Astrocyte of the hippocampus (primary cell): Measurements from ENCODE around the gene RCSD1.
A peak's percentile ranks its signal among the peaks of the same experiment; 100 is the strongest.

Experiments used
- DNase-seq: peaks from one replicate; pipeline ENCODE4 v3.0.0; 2011; ENCODE audit warnings: low read depth, low spot score

RCSD1 gene

GRCh38 chr1:167669209-167670124, 39.4 kb downstream of the RCSD1 start:
- DNase-seq, result no peak

DNA sequence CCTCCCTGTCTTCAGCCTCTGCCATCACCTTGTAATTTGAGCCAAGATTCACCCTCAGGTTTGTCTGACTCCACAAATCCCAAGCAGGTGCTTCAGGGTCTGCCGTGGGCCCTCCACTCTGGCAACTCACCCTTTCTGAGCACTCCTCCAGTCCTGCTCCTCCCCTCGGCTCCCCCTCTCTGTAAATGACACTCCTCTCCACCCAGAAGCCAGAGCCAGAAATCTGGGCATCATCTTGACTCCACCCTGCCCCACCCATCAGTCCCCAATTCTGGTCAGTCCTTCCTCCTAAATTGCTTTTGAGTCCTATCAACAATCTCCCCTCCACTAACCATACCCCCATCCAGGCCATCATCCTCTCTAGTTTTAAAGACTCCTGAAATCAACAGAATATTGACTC, 40.5 kb downstream of the RCSD1 start:
- DNase-seq, result no peak

- DNase-seq, result no peak
Measured at GRCh38 chr1:167671727-167672511, 41.9 kb downstream of the RCSD1 start.

GRCh38 chr1:167672831-167673230, 42.8 kb downstream of the RCSD1 start:
- DNase-seq, result no peak

DNA sequence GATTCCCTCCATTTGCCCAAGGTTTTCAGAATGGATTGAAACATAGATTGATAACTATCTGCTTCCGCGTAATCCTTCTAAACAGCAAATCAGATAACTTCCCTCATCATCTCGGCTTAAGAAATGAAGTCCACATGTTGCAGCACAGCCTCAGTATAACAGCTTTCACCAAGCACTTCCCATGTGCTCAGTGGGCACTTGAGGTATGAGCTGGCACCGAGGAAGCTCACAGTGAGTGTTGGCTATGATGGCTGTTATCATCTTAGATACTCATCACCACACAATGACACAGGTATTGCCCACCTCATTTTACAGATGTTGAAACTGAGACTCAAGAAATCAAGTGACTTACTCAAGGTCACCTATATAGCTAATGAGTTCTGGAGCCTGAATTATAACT, 43.2 kb downstream of the RCSD1 start:
- no peak for DNase-seq

- DNase-seq, result no peak
Measured at GRCh38 chr1:167674156-167674555, 44.1 kb downstream of the RCSD1 start.

DNA sequence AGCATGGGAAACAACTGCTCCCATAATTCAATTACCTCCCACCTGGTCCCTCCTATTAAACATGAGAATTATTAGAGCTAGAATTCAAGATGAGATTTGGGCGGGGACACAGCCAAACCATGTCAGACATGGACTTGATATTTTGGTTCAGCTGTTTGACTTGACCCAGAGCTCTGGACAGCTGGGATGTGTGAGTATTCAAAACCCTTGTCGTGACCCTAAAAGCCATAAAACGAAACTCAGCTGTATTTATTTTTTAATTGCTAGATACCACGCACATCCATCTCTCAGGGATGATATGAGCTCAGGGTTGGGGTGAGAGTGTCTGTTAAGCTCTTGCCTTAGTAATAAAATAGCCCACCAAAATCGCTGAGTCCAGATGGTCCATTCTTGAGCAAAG, 45.4 kb downstream of the RCSD1 start:
- no peak for DNase-seq

GRCh38 chr1:167676205-167676915, 46.3 kb downstream of the RCSD1 start:
- no peak for DNase-seq

- no peak for DNase-seq
Measured at GRCh38 chr1:167676916-167677848, 47.1 kb downstream of the RCSD1 start.

DNA sequence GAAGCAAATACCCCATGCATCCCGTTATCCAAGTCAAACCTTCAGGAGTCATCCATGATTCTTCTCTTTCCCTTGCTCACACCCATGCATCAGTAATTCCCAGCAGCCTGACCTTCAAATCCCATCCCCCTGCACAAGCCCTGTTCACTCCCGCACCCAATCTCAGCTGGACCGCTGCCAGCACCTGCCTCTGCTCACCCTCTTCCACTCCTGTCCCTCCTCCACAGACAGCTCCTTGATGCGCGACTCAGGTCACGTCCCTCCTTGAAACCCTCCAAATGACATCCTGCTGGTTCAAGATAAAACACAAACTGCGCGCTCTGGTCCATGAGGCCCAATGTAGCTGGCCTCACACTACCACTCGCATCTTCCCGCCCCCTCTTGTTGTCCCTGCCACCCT, 48.4 kb downstream of the RCSD1 start:
- DNase-seq, result no peak

- no peak for DNase-seq
Measured at GRCh38 chr1:167678838-167679237, 48.8 kb downstream of the RCSD1 start.

DNA sequence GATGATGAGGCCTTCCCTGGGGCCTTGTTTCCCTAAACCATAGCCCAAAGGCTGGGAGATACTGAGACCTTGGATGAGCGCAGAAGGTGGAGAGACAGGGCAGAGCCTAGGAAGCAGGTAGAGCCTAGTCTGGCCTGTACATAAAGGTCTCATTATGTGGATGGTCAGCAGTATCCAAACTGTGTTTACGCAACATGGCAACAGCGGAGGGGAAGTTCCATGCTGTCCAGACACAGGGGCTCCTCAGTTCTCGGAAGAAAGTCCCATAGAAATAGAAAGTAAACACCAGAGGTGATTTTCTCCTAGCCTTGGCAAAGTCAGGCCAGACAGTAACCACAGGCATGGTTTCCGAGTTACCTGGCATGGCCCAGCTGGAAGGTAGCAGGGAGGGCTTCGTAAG, 49.7 kb downstream of the RCSD1 start:
- no peak for DNase-seq

DNA sequence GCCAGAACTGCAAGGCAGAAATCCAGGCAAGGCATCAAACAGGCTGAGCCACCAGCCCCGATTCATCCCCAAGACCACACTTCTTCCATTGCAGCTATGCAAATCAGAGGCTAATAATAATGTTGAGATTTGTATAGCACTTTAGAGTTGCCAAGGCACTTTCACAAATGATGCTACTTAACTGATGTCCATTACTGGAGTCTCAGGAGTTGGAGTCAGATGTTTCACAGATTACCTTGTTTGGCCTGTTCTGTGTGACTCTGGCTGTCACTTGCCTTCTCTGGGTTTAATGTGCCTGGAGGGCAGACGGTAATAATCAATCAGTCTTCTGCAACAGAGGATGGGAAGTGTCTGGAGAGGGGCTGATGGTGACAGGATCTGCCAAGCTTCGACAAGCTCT, 51.0 kb downstream of the RCSD1 start:
- DNase-seq, result no peak

GRCh38 chr1:167681451-167682098, 51.5 kb downstream of the RCSD1 start:
- no peak for DNase-seq

DNA sequence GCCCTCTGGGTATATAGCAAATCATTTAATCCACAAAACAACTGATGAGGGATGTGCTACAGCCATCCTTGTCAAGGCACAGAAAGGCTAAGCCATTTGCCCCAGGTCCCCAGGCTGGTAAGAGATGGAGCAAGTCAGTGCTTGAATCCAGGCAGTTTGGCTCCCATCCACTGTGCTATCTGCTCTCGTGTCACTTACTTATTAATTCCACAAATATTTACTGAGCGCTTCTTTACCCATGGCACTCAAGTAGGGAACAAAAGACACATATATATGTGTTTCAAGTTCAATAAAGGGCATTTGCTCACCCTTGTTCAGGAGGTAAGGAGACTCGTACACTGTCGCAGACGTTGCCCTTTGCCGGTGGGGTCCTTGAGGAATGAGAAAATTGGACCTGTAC, 53.2 kb downstream of the RCSD1 start:
- DNase-seq, result no peak

- peak; percentile 78 for DNase-seq
Measured at GRCh38 chr1:167683641-167684502, 53.8 kb downstream of the RCSD1 start.

DNA sequence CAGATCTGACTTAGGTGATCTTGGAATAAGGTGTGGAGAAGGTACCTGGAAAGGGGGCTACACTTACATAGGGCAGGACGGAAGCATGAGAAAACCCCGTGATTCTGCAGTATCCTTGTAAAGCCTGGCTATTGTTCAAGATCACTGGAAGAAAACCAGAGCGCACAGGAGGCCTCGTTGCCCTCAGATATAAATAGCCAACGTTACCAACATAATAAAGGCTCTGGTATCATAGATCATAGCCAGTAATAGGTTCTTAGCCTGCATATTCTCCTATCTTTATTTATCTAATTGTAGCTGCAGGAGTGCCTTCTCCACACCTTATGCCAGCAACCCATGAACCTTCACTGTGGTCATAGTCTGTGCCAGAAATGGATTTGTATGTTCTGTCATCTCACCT, 55.8 kb downstream of the RCSD1 start:
- DNase-seq, result no peak

GRCh38 chr1:167687919-167688519, 58.0 kb downstream of the RCSD1 start:
- DNase-seq, result peak; percentile 87

DNA sequence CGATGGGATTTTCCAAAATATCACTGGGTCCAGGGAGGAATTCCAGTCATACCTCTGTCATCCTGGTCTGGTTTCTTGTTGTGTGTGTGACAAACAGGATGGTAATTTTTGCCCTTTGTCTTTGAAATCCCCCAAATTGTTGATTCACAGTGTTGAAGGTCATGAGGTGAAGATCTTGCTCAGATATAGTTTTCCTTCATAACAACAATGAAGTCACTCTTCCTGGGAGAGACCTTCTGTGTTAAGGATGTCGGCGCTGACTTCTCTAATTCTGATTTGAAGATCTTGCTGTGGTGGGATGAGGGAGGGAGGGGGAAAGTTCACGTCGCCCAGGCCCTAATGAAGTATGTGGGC, 59.5 kb downstream of the RCSD1 start:
- no peak for DNase-seq
